Cardiac septum (tissue), 1 donor: ENCODE measurements around the gene GTF2A1. TPM values are rescaled to one million over a fixed set of nuclear protein-coding genes. Genes with fewer than 3 reads are reported as not detected.

ENCODE experiments used
- DNase-seq: peaks from one replicate; pipeline ENCODE4 v3.0.0-alpha.2; 2020; ENCODE audit warnings: low spot score
- intact Hi-C: fragments of 100-400 bp; cut with DNase I; formaldehyde crosslinking; loops from one replicate; pipeline ENCODE4 v1.14.0; 2022
- total RNA-seq: library from RNA; stranded (reverse); fragmentation: NEBNext Ultra II Directional; extraction: Animal tissue kit (Norgen Biotek cat#: 25700); gene quantifications from one replicate; pipeline ENCODE4 v1.2.1, GENCODE V29; 2021
- donor health status: DM: no; HTN: no; CAD: no.

GTF2A1 gene
- total RNA-seq, 1 donor from 2014 or later: 18.0 TPM

- intact Hi-C loops: no loop called here
- no peak for DNase-seq
These were observed 26.7 kb downstream of the GTF2A1 start for GRCh38 chr14:81193924-81194633.

- intact Hi-C loops: no loop called here
- DNase-seq: no peak
These were observed 28.2 kb downstream of the GTF2A1 start for GRCh38 chr14:81192594-81192993.

DNA sequence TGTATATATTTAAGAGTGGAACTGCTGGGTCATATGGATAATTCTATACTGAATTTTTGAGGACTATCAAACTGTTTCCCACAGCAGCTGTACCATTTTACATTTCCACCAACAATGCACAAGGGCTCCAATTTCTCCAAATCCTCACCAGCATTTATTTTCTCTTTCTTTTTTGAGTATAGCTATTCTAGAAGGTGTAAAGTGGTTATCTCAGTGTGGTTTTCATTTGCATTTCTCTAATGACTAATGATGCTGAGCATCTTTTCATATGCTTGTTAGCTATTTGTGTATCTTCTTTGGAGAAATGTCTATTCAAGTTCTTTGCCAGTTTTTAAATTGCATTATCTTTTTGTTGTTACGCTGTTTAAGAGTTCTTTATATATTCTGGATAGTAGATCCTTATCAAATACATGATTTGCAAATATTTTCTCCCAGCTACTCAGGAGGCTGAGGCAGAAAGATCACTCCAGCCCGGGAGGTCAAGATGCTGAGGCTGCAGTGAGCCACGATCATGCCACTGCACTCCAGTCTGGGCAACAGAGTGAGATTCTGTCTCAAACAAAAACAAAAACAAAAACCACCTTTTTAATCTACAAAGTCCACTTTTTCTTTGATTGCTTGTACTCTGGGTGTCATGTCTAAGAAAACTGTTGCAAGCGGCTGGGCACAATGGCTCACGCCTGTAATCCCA, 32.8 kb downstream of the GTF2A1 start:
- DNase-seq: no peak
- intact Hi-C loops: no loop called here

DNA sequence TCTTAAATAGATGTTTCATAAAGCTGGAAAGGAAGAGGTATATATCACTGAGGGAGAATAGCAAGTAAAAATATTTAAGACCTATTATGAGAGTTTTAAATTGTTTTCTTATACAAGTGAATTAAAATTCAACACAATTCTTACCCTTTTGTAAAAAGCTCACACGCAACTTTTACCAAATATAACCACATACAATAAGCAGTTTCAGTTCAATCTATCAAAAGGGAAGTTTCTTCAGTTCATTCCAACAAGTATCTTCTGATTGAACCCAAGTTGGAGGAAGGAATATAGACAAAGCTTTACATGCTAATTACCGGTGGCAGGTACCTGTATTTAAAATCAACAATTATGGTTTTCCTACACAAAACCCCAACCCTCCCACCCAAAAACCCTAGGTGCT, 41.1 kb downstream of the GTF2A1 start:
- DNase-seq: no peak
- intact Hi-C loops: loop anchor here (10.0 kb wide), 1 partner anchor 225 kb away; the partner anchor contains the start of gene TSHR

GRCh38 chr14:81178063-81178462, 42.7 kb downstream of the GTF2A1 start:
- DNase-seq: no peak
- intact Hi-C loops: loop anchor here (10.0 kb wide), 1 partner anchor 223 kb away; the partner anchor contains the start of gene TSHR

- intact Hi-C loops: loop anchor here (10.0 kb wide), 1 partner anchor 222 kb away; the partner anchor contains the start of gene TSHR
- no peak for DNase-seq
These were observed 43.5 kb downstream of the GTF2A1 start for GRCh38 chr14:81177225-81177624.

GRCh38 chr14:81176241-81176640, 44.5 kb downstream of the GTF2A1 start:
- DNase-seq: no peak
- intact Hi-C loops: loop anchor here (10.0 kb wide), 1 partner anchor 221 kb away; the partner anchor contains the start of gene TSHR

DNA sequence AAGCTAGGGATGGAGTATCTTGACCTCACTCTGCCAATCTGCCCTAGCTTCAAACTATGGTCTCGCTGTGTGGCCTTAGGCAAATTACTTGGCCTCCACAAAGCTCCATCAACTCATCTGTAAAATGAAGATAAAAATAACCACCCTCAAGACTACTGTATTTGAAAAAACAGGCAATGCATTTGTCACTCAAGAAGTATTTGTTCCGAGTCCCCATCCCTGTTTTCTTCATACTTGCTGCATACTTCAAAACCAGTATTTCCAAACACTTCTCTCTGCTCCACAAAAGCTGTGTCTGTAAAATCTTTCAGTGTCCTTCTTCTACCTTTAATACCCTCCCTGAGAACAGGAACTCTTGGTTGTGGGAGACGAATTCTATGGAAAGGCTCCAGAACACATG, 47.9 kb downstream of the GTF2A1 start:
- intact Hi-C loops: loop anchor here (10.0 kb wide), 1 partner anchor 218 kb away; the partner anchor contains the start of gene TSHR
- no peak for DNase-seq

GRCh38 chr14:81172353-81172752, 48.4 kb downstream of the GTF2A1 start:
- DNase-seq: no peak
- intact Hi-C loops: loop anchor here (10.0 kb wide), 1 partner anchor 218 kb away; the partner anchor contains the start of gene TSHR

- no peak for DNase-seq
- intact Hi-C loops: loop anchor here (2.0 to 10.0 kb wide), 3 partner anchors 50 to 216 kb away; partner anchors contain the start of genes GTF2A1 and TSHR
These were observed 49.9 kb downstream of the GTF2A1 start for GRCh38 chr14:81170829-81171195.

- intact Hi-C loops: loop anchor here (2.0 to 10.0 kb wide), 3 partner anchors 51 to 215 kb away; partner anchors contain the start of genes GTF2A1 and TSHR
- peak; percentile 96 for DNase-seq
These were observed 50.5 kb downstream of the GTF2A1 start for GRCh38 chr14:81170104-81170828.

DNA sequence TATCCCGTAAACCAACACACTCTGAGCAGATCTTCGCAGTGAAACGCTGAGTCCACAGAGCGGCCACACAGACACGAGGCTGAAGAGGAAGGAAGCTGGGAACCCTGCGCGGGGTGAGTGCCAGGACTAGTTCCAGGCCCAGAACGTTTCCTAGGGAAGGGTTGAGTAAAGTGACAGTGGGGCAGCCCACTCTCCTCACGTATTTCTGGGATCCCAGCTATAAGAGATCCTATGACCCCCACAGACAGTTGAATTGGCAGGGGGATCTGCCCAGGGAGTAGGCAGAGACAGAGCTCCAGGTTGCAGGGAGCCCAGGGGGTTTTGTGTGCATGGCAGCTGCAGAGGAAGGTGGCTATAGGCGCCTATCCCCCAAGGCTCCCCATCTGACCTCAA, 51.1 kb downstream of the GTF2A1 start:
- peak; percentile 84 for DNase-seq
- intact Hi-C loops: loop anchor here (2.0 to 10.0 kb wide), 3 partner anchors 51 to 215 kb away; partner anchors contain the start of genes GTF2A1 and TSHR

- no peak for DNase-seq
- intact Hi-C loops: no loop called here
These were observed 51.5 kb downstream of the GTF2A1 start for GRCh38 chr14:81169267-81169666.

GRCh38 chr14:81166121-81166520, 54.6 kb downstream of the GTF2A1 start:
- intact Hi-C loops: no loop called here
- DNase-seq: no peak

GRCh38 chr14:81165188-81165587, 55.6 kb downstream of the GTF2A1 start:
- intact Hi-C loops: no loop called here
- DNase-seq: no peak

GRCh38 chr14:81164167-81164774, 56.5 kb downstream of the GTF2A1 start:
- intact Hi-C loops: no loop called here
- no peak for DNase-seq

- intact Hi-C loops: no loop called here
- DNase-seq: no peak
These were observed 57.8 kb downstream of the GTF2A1 start for GRCh38 chr14:81162941-81163340.

DNA sequence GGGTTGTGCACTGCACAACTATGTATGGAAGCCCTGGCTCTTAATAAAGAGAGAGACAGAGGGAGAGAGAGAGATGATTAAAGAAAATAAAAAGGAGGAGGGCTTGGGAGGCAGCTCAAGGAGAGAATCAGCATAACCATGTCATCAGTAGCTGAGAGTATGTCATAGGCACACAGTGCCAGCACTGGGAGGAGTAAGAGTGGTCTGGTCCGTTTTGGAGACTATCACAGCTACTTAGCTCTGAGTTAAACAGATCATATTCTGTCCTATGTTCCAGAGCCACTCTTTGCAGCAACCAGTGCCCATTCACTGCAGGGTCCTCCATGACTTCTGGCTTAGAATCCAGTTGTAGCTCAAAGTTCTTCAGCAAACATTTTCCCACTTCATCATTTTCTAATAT, 59.0 kb downstream of the GTF2A1 start:
- no peak for DNase-seq
- intact Hi-C loops: no loop called here

DNA sequence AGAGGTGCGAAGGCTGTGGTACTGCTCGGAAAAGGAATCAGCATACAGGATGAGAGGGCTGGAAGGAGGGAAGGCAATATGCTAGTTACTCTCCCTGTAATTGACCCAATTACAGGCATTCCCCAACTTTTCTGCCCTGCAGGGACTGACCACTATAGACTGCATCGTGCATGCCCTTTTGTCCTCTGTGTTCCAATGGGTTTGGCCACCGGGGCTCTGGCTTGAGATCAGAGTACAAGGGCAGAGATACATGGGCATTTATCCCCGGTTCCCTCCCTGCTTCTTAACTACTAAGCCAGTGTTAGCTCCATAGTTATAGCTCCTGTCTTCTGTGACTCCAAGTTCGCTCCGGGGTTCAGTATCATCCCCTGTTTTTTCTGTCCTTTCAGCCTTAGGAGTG, 59.7 kb downstream of the GTF2A1 start:
- intact Hi-C loops: no loop called here
- DNase-seq: no peak

DNA sequence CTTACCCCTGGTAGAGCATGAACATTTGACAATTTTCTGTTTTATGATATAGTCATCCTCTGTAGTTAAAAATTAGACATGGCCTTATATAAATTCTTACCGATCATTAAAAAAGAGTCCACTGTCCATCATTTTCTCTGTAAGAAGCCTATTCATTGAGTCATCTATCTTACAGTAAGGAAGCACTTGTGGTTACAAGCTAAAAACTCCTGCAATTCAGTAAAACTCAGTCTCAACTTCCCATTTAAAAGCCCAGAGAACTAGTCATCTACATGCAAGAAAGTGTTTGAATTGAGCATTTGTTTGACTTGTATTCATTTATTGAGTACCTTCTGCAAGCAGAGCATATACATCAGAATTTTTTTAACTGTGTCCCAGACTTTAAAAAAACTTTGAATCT, 63.3 kb downstream of the GTF2A1 start:
- DNase-seq: no peak
- intact Hi-C loops: no loop called here
